SJSA1 (cell line): ENCODE measurements around the gene HIGD2B. TPM values are rescaled to one million over a fixed set of nuclear protein-coding genes. Genes with fewer than 3 reads are reported as not detected.
"Not testable (repeated sequence)": the region's sequence is repeated elsewhere in the genome, so short reads cannot be mapped to it uniquely, and the experiment has no call there.

Experiments
- DNase-seq, 2 experiments: peaks; one replicate each; pipeline ENCODE4 v3.0.0-alpha.2; 2015 to 2020; ENCODE audit warnings: low spot score in 2 of 2, low read depth in 1 of 2
- H3K27ac ChIP-seq: fragments of 250-450 bp; sonication (Bioruptor Pico); 2 replicates; pipeline ENCODE4 v1.5.1; 2020; ENCODE audit warnings: mild to moderate bottlenecking, moderate library complexity
- H3K27me3 ChIP-seq: fragments of 250-450 bp; sonication (Bioruptor Pico); replicated peaks from 2 replicates; pipeline ENCODE4 v1.5.1; 2020; ENCODE audit warnings: mild to moderate bottlenecking, moderate library complexity
- H3K36me3 ChIP-seq: fragments of 250-450 bp; sonication (Bioruptor Pico); 2 replicates; pipeline ENCODE4 v1.5.1; 2020; ENCODE audit warnings: mild to moderate bottlenecking
- H3K4me1 ChIP-seq: fragments of 250-450 bp; sonication (Bioruptor Pico); replicated peaks from 2 replicates; pipeline ENCODE4 v1.6.1; 2021; ENCODE audit warnings: mild to moderate bottlenecking
- H3K4me3 ChIP-seq: fragments of 250-450 bp; sonication (Bioruptor Pico); 2 replicates; pipeline ENCODE4 v1.5.1; 2020; ENCODE audit warnings: mild to moderate bottlenecking
- H3K9me3 ChIP-seq: fragments of 250-450 bp; sonication (Bioruptor Pico); replicated peaks from 2 replicates; pipeline ENCODE4 v1.5.1; 2020; ENCODE audit warnings: mild to moderate bottlenecking
- total RNA-seq: library from RNA; depleted of rRNA; stranded (reverse); fragments of >200 nt; shearing (Covaris generic); gene quantifications from 2 replicates; pipeline ENCODE4 v1.2.3, GENCODE V29; 2014; rRNA removed

The HIGD2B gene
- total RNA-seq: not detected in 2 replicates

- peak within 1 kb of the TSS; percentile 75 for H3K27ac ChIP-seq
- H3K4me1 ChIP-seq: peaks cover 5% of the 10 kb centered on the region
Observed at GRCh38 chr15:72685925-72686794, at the start of gene HIGD2B, which contains the start of gene BBS4. TSS of gene HIGD2B (minus strand) at chr15:72686182. CDS start at chr15:72676374, 9,808 bp downstream. TSS of gene BBS4 (plus strand) at chr15:72686207. CDS start at chr15:72686228, 21 bp downstream.

GRCh38 chr15:72735111-72735510 is 49.1 kb upstream of the HIGD2B start:
- Histone ChIP-seq H3K27me3 (no peaks in the 10 kb centered on the region), H3K27ac (no peak overlapping the region), H3K4me1 (no peaks in the 10 kb centered on the region; the same call in 1 of the 2 replicates), H3K4me3 (no peak overlapping the region), H3K9me3 (no peaks in the 10 kb centered on the region), H3K36me3 (peaks cover 31% of the 10 kb centered on the region)
- no peak for DNase-seq

More at GRCh38 chr15:72685925-72686794, at the start of gene HIGD2B, which contains the start of gene BBS4:
- Histone ChIP-seq H3K27me3 (no peaks in the 10 kb centered on the region), H3K36me3 (no peaks in the 10 kb centered on the region), H3K4me3 (peak within 1 kb of the TSS; percentile 46), H3K9me3 (no peaks in the 10 kb centered on the region)
- DNase-seq: peak; percentile 93 to 94

GRCh38 chr15:72733941-72734738 is 48.2 kb upstream of the HIGD2B start:
- Histone ChIP-seq H3K27ac (no peak overlapping the region), H3K4me1 (no peaks in the 10 kb centered on the region), H3K36me3 (peaks cover 31% of the 10 kb centered on the region), H3K4me3 (no peak overlapping the region), H3K9me3 (no peaks in the 10 kb centered on the region), H3K27me3 (no peaks in the 10 kb centered on the region)
- no peak for DNase-seq

DNA sequence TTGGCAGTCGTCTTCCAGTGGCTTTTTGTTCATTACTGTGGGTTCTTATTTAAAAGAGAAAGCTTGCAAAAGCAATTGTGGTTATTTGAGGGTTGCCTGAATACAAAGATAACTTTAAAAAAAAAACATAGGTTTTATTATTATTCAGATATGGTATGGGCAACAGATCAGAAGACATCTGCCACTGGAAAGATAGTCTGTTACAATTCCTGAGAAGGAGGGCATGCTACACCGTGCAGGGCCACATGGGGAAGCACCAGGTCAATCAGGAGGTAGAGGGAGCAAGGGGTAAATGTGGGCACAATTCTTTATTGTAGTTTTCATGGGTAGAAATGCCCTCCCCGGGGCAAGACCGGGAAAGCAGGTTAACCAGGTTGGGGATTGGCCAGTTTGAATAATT is 46.5 kb upstream of the HIGD2B start:
- H3K27ac ChIP-seq: no peak overlapping the region
- H3K9me3 ChIP-seq: no peaks in the 10 kb centered on the region
- H3K4me1 ChIP-seq: peaks cover 9% of the 10 kb centered on the region; the same call in 1 of the 2 replicates
- no peak overlapping the region for H3K4me3 ChIP-seq
- H3K36me3 ChIP-seq: peaks cover 18% of the 10 kb centered on the region
- no peak for DNase-seq
- H3K27me3 ChIP-seq: no peaks in the 10 kb centered on the region

DNA sequence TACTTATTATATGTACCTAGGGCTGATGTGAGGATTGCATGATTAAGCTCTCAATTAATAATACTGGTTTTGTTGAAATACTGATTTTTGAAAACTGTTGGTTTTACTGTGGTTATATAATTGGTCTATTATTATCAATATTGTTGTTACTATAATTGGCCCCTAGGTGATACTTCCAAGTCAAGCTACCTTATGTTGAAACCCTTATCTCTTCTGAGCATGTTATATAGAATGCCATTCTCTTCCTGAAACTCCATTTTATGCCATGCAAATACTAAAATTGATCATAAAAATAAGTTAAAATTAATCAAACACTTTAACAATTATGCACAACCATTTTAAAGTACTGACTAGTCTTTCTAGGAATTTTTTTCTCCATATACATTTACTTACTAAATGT is 46.1 kb upstream of the HIGD2B start:
- Histone ChIP-seq H3K9me3 (no peaks in the 10 kb centered on the region), H3K4me3 (no peak overlapping the region), H3K27me3 (no peaks in the 10 kb centered on the region), H3K36me3 (peaks cover 15% of the 10 kb centered on the region), H3K27ac (no peak overlapping the region), H3K4me1 (peaks cover 9% of the 10 kb centered on the region; the same call in 1 of the 2 replicates)
- no peak for DNase-seq

- peaks cover 9% of the 10 kb centered on the region; the same call in 1 of the 2 replicates for H3K4me1 ChIP-seq
- H3K4me3 ChIP-seq: no peak overlapping the region
- no peaks in the 10 kb centered on the region for H3K27me3 ChIP-seq
Observed at GRCh38 chr15:72728821-72729220, 42.8 kb upstream of the HIGD2B start.

DNA sequence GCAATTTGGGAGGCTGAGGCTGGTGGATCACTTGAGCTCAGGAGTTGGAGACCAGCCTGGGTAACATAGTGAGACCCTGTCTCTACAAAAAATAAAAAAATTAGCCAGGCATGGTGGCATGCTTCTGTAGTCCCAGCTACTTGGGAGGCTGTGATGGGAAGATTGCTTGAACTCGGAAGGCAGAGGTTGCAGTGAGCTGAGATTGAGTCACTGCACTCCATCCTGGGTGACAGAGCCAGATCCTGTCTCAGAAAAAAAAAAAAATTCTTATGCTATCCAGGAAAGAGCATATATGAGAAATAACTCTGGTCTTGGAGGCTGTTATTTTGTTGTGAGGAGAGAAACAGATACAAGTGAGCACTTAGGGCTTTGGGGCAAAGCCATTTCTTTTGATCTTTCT is 42.3 kb upstream of the HIGD2B start:
- not testable (repeated sequence) for H3K9me3 ChIP-seq, H3K36me3 ChIP-seq, DNase-seq, H3K4me3 ChIP-seq, H3K27ac ChIP-seq, H3K27me3 ChIP-seq, H3K4me1 ChIP-seq

More at GRCh38 chr15:72728821-72729220, 42.8 kb upstream of the HIGD2B start:
- Histone ChIP-seq H3K9me3 (no peaks in the 10 kb centered on the region), H3K27ac (no peak overlapping the region), H3K36me3 (no peaks in the 10 kb centered on the region)
- DNase-seq: no peak

- Histone ChIP-seq H3K4me3 (no peak overlapping the region), H3K27ac (no peak overlapping the region), H3K27me3 (no peaks in the 10 kb centered on the region), H3K36me3 (no peaks in the 10 kb centered on the region), H3K4me1 (peaks cover 9% of the 10 kb centered on the region; the same call in 1 of the 2 replicates), H3K9me3 (no peaks in the 10 kb centered on the region)
- no peak for DNase-seq
Observed at GRCh38 chr15:72727154-72727553, 41.2 kb upstream of the HIGD2B start.

- H3K4me3 ChIP-seq, H3K27ac ChIP-seq, DNase-seq, H3K9me3 ChIP-seq, H3K27me3 ChIP-seq, H3K4me1 ChIP-seq, H3K36me3 ChIP-seq: not testable (repeated sequence)
Observed at GRCh38 chr15:72725851-72726250, 39.9 kb upstream of the HIGD2B start.

- Histone ChIP-seq H3K4me1 (peaks cover 9% of the 10 kb centered on the region; the same call in 1 of the 2 replicates), H3K27ac (no peak overlapping the region)
Observed at GRCh38 chr15:72725446-72725845, 39.5 kb upstream of the HIGD2B start.

DNA sequence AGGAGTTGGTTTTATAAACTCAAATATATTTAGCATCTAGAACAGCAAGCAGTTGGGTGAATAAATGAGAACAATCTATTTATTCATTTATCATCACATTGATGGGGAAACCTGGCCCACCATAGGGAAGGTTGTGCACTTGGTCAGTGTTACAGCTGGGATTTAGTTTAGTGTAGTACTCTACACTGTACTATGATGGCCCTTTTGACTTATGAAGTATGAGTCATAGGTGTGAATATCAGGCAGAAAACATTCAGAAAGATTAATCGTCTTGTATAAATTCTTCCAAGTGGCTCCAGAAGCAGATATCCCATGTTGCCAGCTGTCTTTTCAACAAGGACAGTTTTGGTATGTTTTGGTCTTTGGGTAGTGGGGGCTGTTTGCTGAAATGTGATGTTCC is 38.0 kb upstream of the HIGD2B start:
- no peak for DNase-seq
- no peak overlapping the region for H3K27ac ChIP-seq
- no peaks in the 10 kb centered on the region for H3K27me3 ChIP-seq
- H3K4me1 ChIP-seq: peaks cover 9% of the 10 kb centered on the region; the same call in 1 of the 2 replicates
- no peak overlapping the region for H3K4me3 ChIP-seq
- H3K9me3 ChIP-seq: no peaks in the 10 kb centered on the region
- no peaks in the 10 kb centered on the region for H3K36me3 ChIP-seq

More at GRCh38 chr15:72725446-72725845, 39.5 kb upstream of the HIGD2B start:
- H3K36me3 ChIP-seq: no peaks in the 10 kb centered on the region
- H3K27me3 ChIP-seq: no peaks in the 10 kb centered on the region
- no peak overlapping the region for H3K4me3 ChIP-seq
- no peaks in the 10 kb centered on the region for H3K9me3 ChIP-seq
- DNase-seq: no peak

DNA sequence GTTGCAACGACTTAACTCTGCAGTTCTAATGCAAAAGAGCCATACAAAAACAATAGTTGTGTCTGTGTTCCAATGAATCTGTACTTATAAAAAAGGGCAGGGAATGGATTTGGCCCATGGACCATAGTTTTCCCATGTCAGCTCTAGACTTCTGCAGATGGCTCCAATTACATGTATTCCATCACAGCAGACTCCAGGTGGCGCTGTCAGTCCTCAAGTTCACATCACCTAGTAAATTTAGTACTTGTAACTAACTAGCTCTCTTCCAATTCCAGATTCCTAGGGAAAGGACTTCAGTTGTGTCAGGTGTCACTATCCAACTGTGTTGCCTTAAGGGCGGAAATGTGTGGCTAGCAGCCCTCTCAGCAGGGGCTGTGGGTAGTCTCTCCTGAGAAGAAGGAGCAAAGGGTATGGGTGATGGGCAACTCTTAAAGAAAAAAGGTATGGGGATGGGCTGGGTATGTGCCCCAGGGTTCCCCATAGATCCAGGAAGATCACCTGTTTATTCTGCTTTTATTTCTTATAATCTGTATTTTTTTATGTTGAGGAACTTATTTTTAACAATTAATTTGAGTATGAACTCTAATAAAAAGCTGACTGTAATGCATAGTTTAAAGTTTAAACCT is 36.2 kb upstream of the HIGD2B start:
- Histone ChIP-seq H3K36me3 (no peaks in the 10 kb centered on the region; the same call in 1 of the 2 replicates), H3K4me3 (no peak overlapping the region), H3K27me3 (no peaks in the 10 kb centered on the region), H3K27ac (no peak overlapping the region), H3K9me3 (no peaks in the 10 kb centered on the region), H3K4me1 (no peaks in the 10 kb centered on the region; the same call in 1 of the 2 replicates)
- peak; percentile 51 to 73 for DNase-seq

GRCh38 chr15:72708551-72709303 is 22.7 kb upstream of the HIGD2B start:
- H3K27ac ChIP-seq, H3K36me3 ChIP-seq, H3K4me3 ChIP-seq, H3K9me3 ChIP-seq, H3K4me1 ChIP-seq, DNase-seq, H3K27me3 ChIP-seq: not testable (repeated sequence)
